Measurements from ENCODE around the gene MLXIPL. TPM values are rescaled to one million over a fixed set of nuclear protein-coding genes. Genes with fewer than 3 reads are reported as not detected.
"Not testable (repeated sequence)": the region's sequence is repeated elsewhere in the genome, so short reads cannot be mapped to it uniquely, and the experiment has no call there.

Gene MLXIPL
- total RNA-seq, 1 donor from 2014 or later = 8.7 TPM

- DNase-seq (ENCODE audit: low spot score) = no peak
- Mint-ChIP-seq H3K27ac (ENCODE audit: unreplicated experiment) (no peak overlapping the region), H3K4me3 (ENCODE audit: unreplicated experiment) (no peak overlapping the region), H3K36me3 (ENCODE audit: low read depth, unreplicated experiment) (peaks cover 8% of the 10 kb centered on the region), H3K4me1 (ENCODE audit: unreplicated experiment) (peaks cover 24% of the 10 kb centered on the region), H3K27me3 (ENCODE audit: unreplicated experiment) (peaks cover 9% of the 10 kb centered on the region), H3K9me3 (ENCODE audit: unreplicated experiment) (no peaks in the 10 kb centered on the region)
- TF ChIP-seq CTCF (IDR thresholded peaks at IDR 0.05; ENCODE audit: unreplicated experiment) = no peak
These were observed 10.2 kb downstream of the MLXIPL start for GRCh38 chr7:73613954-73614735.

- no peak overlapping the region for H3K4me3 Mint-ChIP-seq (ENCODE audit: unreplicated experiment)
- peaks cover 24% of the 10 kb centered on the region for H3K4me1 Mint-ChIP-seq (ENCODE audit: unreplicated experiment)
- H3K27ac Mint-ChIP-seq (ENCODE audit: unreplicated experiment) = peak overlapping the region; percentile 84
- no peaks in the 10 kb centered on the region for H3K9me3 Mint-ChIP-seq (ENCODE audit: unreplicated experiment)
- peak; percentile 49 for DNase-seq (ENCODE audit: low spot score)
- peaks cover 9% of the 10 kb centered on the region for H3K27me3 Mint-ChIP-seq (ENCODE audit: unreplicated experiment)
- peaks cover 8% of the 10 kb centered on the region for H3K36me3 Mint-ChIP-seq (ENCODE audit: low read depth, unreplicated experiment)
- no peak for TF ChIP-seq CTCF (IDR thresholded peaks at IDR 0.05; ENCODE audit: unreplicated experiment)
These were observed 11.6 kb downstream of the MLXIPL start for GRCh38 chr7:73612598-73613269.

- Mint-ChIP-seq H3K27ac (ENCODE audit: unreplicated experiment) (peak overlapping the region; percentile 77), H3K27me3 (ENCODE audit: unreplicated experiment) (peaks cover 9% of the 10 kb centered on the region), H3K4me3 (ENCODE audit: unreplicated experiment) (peak overlapping the region; percentile 47), H3K9me3 (ENCODE audit: unreplicated experiment) (no peaks in the 10 kb centered on the region), H3K36me3 (ENCODE audit: low read depth, unreplicated experiment) (peaks cover 8% of the 10 kb centered on the region), H3K4me1 (ENCODE audit: unreplicated experiment) (peaks cover 24% of the 10 kb centered on the region)
- TF ChIP-seq CTCF (IDR thresholded peaks at IDR 0.05; ENCODE audit: unreplicated experiment) = no peak
- DNase-seq (ENCODE audit: low spot score) = no peak
These were observed 13.2 kb downstream of the MLXIPL start for GRCh38 chr7:73611017-73611555.

DNA sequence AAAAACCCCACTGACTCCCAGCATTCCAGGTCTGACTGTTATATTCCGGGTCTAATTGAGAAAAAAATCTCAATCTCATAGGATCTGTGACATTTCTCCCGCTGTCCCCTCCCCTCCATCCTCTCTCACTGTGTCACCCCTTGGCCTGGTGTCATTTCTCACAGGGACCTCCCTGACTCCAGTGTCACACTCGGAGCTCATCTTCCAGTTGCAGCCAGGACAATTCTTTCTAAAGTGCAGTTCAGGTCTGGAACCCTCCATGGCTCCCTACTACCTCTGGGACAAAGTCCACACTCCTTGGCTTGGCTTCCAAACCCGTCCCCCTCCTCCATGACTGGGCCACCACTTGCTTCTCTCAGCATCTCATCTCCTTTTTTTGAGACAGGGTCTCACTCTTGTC, 14.2 kb downstream of the MLXIPL start:
- no peak for TF ChIP-seq CTCF (IDR thresholded peaks at IDR 0.05; ENCODE audit: unreplicated experiment)
- H3K36me3 Mint-ChIP-seq (ENCODE audit: low read depth, unreplicated experiment) = peaks cover 8% of the 10 kb centered on the region
- peaks cover 24% of the 10 kb centered on the region for H3K4me1 Mint-ChIP-seq (ENCODE audit: unreplicated experiment)
- no peak overlapping the region for H3K4me3 Mint-ChIP-seq (ENCODE audit: unreplicated experiment)
- H3K27ac Mint-ChIP-seq (ENCODE audit: unreplicated experiment) = peak overlapping the region; percentile 44
- peaks cover 9% of the 10 kb centered on the region for H3K27me3 Mint-ChIP-seq (ENCODE audit: unreplicated experiment)
- no peaks in the 10 kb centered on the region for H3K9me3 Mint-ChIP-seq (ENCODE audit: unreplicated experiment)
- DNase-seq (ENCODE audit: low spot score) = no peak

DNA sequence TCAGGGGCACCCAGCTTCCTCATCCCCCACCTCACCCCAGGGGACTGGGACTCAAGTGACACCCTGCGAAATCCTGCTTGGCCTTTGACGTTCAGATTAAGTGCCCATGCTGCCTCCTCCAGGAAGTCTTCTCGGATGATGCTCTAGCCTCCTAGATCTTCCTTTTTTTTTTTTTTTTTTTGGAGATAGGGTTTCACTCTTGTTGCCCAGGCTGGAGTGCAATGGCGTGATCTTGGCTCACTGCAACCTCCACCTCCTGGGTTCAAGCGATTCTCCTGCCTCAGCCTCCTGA, 16.7 kb downstream of the MLXIPL start:
- not testable (repeated sequence) for H3K9me3 Mint-ChIP-seq (ENCODE audit: unreplicated experiment); H3K27me3 Mint-ChIP-seq (ENCODE audit: unreplicated experiment); H3K4me3 Mint-ChIP-seq (ENCODE audit: unreplicated experiment); H3K27ac Mint-ChIP-seq (ENCODE audit: unreplicated experiment); DNase-seq (ENCODE audit: low spot score); H3K36me3 Mint-ChIP-seq (ENCODE audit: low read depth, unreplicated experiment)
- peaks cover 10% of the 10 kb centered on the region for H3K4me1 Mint-ChIP-seq (ENCODE audit: unreplicated experiment)

Measured in endothelial cell (in vitro differentiated cells).